Measurements from ENCODE around the gene HPCAL1.

Gene HPCAL1

DNA sequence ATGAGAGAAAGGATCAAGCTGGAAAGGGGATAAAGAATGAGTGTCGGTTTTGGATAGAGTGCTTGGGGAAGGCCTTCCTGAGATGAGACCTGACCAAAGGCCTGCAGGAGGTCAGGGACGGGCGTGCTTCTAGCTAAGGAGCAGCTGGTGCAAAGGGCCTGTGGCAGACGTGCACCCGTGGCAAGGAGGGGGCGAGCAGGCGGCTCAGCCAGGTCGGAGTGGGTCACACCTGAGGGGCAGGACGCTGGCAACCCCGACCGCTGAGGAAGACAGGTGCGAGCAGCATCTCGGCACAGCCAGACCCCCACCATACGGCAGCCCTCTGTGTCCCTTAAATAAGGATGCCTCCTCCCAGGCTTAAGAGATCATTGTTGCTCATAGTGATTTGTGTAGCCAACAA, 97.3 kb downstream of the HPCAL1 start:
- no peak overlapping the region for H3K9ac ChIP-seq (ENCODE audit: low read length)
- H3K18ac ChIP-seq (ENCODE audit: low read length): no peak overlapping the region
- H2AFZ ChIP-seq (ENCODE audit: insufficient read depth, low read length, poor library complexity): no peak overlapping the region
- no peak overlapping the region for H3K14ac ChIP-seq (ENCODE audit: low read length)
- no peak overlapping the region for H3K27ac ChIP-seq (ENCODE audit: low read depth, low read length)
- no peak overlapping the region for H3K4me2 ChIP-seq (ENCODE audit: low read length)
- no peak overlapping the region for H4K91ac ChIP-seq (ENCODE audit: low read depth, low read length)
- peaks cover 8% of the 10 kb centered on the region for H3K9me3 ChIP-seq (ENCODE audit: insufficient read depth, low read depth, low read length)
- no peak overlapping the region for H4K12ac ChIP-seq (ENCODE audit: low read depth, low read length)
- H3K4me3 ChIP-seq (ENCODE audit: low read depth, low read length): no peak overlapping the region
- H3K4ac ChIP-seq (ENCODE audit: low read depth, low read length): no peak overlapping the region
- H2BK120ac ChIP-seq (ENCODE audit: insufficient read depth, low read length, poor library complexity): no peak overlapping the region
- WGBS (ENCODE audit: extremely low coverage, insufficient coverage, insufficient read length): no CpG with 5 or more reads among the region's 14 CpGs
- H3K79me1 ChIP-seq (ENCODE audit: low read length): no peaks in the 10 kb centered on the region
- no peak overlapping the region for H2AK5ac ChIP-seq (ENCODE audit: low read length)
- DNase-seq: no peak
- H3K27me3 ChIP-seq (ENCODE audit: insufficient read depth, low read length): no peaks in the 10 kb centered on the region
- peaks cover 10 to 13% of the 10 kb centered on the region in 2 experiments for H3K36me3 ChIP-seq (ENCODE audit: control insufficient read depth in 1 of 2, insufficient read depth in 2 of 2, low read length in 2 of 2)
- H2BK5ac ChIP-seq (ENCODE audit: low read depth, low read length, poor library complexity): no peak overlapping the region
- no peak overlapping the region for H2BK12ac ChIP-seq (ENCODE audit: low read length)
- no peaks in the 10 kb centered on the region for H3K79me2 ChIP-seq (ENCODE audit: control insufficient read depth, insufficient read depth, low read length, poor library complexity)
- H3K23ac ChIP-seq (ENCODE audit: low read length): no peak overlapping the region
- H3K4me1 ChIP-seq (ENCODE audit: control insufficient read depth in 1 of 2, insufficient read depth in 2 of 2, low read length in 2 of 2): no peaks in the 10 kb centered on the region
- no peak overlapping the region for H4K8ac ChIP-seq (ENCODE audit: low read depth, low read length)

- no peak overlapping the region for H4K12ac ChIP-seq (ENCODE audit: low read depth, low read length)
- no peak overlapping the region for H3K4me3 ChIP-seq (ENCODE audit: low read depth, low read length)
- H3K4me1 ChIP-seq (ENCODE audit: control insufficient read depth in 1 of 2, insufficient read depth in 2 of 2, low read length in 2 of 2): peaks cover 0 to 1% of the 10 kb centered on the region in 2 experiments
- no peak overlapping the region for H4K91ac ChIP-seq (ENCODE audit: low read depth, low read length)
- no peak overlapping the region for H2BK12ac ChIP-seq (ENCODE audit: low read length)
- H2AK5ac ChIP-seq (ENCODE audit: low read length): no peak overlapping the region
- no peak overlapping the region for H4K8ac ChIP-seq (ENCODE audit: low read depth, low read length)
- no peak overlapping the region for H2BK5ac ChIP-seq (ENCODE audit: low read depth, low read length, poor library complexity)
- no peak overlapping the region for H3K18ac ChIP-seq (ENCODE audit: low read length)
- no peak overlapping the region for H3K23ac ChIP-seq (ENCODE audit: low read length)
- peaks cover 8% of the 10 kb centered on the region for H3K9me3 ChIP-seq (ENCODE audit: insufficient read depth, low read depth, low read length)
- H3K79me2 ChIP-seq (ENCODE audit: control insufficient read depth, insufficient read depth, low read length, poor library complexity): no peaks in the 10 kb centered on the region
- H3K4ac ChIP-seq (ENCODE audit: low read depth, low read length): no peak overlapping the region
- no peaks in the 10 kb centered on the region for H3K27me3 ChIP-seq (ENCODE audit: insufficient read depth, low read length)
- H2AFZ ChIP-seq (ENCODE audit: insufficient read depth, low read length, poor library complexity): no peak overlapping the region
- no peak overlapping the region for H2BK120ac ChIP-seq (ENCODE audit: insufficient read depth, low read length, poor library complexity)
- H3K27ac ChIP-seq (ENCODE audit: low read depth, low read length): no peak overlapping the region
- no peak overlapping the region for H3K9ac ChIP-seq (ENCODE audit: low read length)
- H3K79me1 ChIP-seq (ENCODE audit: low read length): no peaks in the 10 kb centered on the region
- peaks cover 10 to 13% of the 10 kb centered on the region in 2 experiments for H3K36me3 ChIP-seq (ENCODE audit: control insufficient read depth in 1 of 2, insufficient read depth in 2 of 2, low read length in 2 of 2)
- peak in 1 of 2 donors; percentile 32 for DNase-seq
- no peak overlapping the region for H3K4me2 ChIP-seq (ENCODE audit: low read length)
- WGBS (ENCODE audit: extremely low coverage, insufficient coverage, insufficient read length): no CpG with 5 or more reads among the region's 11 CpGs
- H3K14ac ChIP-seq (ENCODE audit: low read length): no peak overlapping the region
Observed at GRCh38 chr2:10400568-10400977, 97.9 kb downstream of the HPCAL1 start.

DNA sequence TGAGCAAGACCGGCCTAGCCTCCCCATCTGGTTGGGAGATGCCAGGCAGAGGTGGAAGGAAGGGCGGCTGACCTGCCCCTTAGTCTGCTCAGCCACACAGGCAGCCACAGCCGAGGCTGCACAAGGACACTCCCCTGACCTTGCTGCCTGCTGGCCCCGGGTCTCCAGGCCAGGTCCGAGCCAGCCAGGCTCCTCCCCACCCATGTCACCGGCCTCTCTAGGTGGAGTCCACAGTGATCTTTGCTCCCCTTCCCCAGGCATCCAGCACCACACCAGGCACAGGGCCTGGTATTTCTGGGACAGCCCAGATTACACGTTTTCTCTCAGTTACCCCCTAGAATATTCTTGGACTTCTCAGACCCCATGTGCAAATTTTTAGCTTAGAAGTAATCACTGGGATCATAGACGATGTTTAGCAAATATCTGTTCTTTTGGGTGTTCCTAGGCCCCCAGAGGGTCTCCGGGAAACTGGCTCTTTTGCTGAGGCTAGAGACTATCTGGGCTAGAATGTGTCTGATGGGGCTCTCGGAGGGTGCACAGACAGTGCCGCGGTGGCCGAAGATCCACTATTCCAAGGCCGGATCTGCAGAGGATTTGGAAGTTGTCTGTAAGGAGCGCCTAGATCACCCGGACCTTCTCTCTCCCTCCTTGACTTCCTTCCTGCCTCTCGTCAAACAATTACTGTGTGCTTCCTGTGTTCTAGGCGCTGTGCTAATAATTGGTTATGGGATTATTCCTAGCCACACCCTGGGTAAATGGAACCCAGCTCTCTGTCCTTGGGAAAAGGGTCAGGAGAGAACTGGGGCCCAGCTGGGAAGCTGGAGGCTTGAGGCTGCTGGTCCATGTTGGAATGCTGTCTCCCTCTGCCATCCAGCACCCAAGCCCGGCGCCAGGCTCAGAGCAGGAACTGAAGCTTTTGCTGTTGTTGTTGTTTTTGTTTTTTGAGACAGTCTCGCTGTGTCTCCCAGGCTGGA, 98.6 kb downstream of the HPCAL1 start:
- Histone ChIP-seq H3K36me3 (ENCODE audit: control insufficient read depth in 1 of 2, insufficient read depth in 2 of 2, low read length in 2 of 2) (peaks cover 10 to 13% of the 10 kb centered on the region in 2 experiments), H3K4ac (ENCODE audit: low read depth, low read length) (no peak overlapping the region), H3K9me3 (ENCODE audit: insufficient read depth, low read depth, low read length) (peaks cover 8% of the 10 kb centered on the region), H4K12ac (ENCODE audit: low read depth, low read length) (no peak overlapping the region), H2BK12ac (ENCODE audit: low read length) (no peak overlapping the region), H4K8ac (ENCODE audit: low read depth, low read length) (no peak overlapping the region), H3K18ac (ENCODE audit: low read length) (no peak overlapping the region), H3K27me3 (ENCODE audit: insufficient read depth, low read length) (no peaks in the 10 kb centered on the region), H2AK5ac (ENCODE audit: low read length) (no peak overlapping the region), H3K27ac (ENCODE audit: low read depth, low read length) (no peak overlapping the region), H3K14ac (ENCODE audit: low read length) (no peak overlapping the region), H2BK120ac (ENCODE audit: insufficient read depth, low read length, poor library complexity) (no peak overlapping the region), H3K79me1 (ENCODE audit: low read length) (no peaks in the 10 kb centered on the region), H4K91ac (ENCODE audit: low read depth, low read length) (no peak overlapping the region), H3K9ac (ENCODE audit: low read length) (no peak overlapping the region), H3K4me3 (ENCODE audit: low read depth, low read length) (no peak overlapping the region), H3K4me1 (ENCODE audit: control insufficient read depth in 1 of 2, insufficient read depth in 2 of 2, low read length in 2 of 2) (peaks cover 0 to 1% of the 10 kb centered on the region in 2 experiments), H2BK5ac (ENCODE audit: low read depth, low read length, poor library complexity) (no peak overlapping the region), H2AFZ (ENCODE audit: insufficient read depth, low read length, poor library complexity) (no peak overlapping the region), H3K23ac (ENCODE audit: low read length) (no peak overlapping the region), H3K4me2 (ENCODE audit: low read length) (no peak overlapping the region), H3K79me2 (ENCODE audit: control insufficient read depth, insufficient read depth, low read length, poor library complexity) (no peaks in the 10 kb centered on the region)
- no CpG with 5 or more reads among the region's 21 CpGs for WGBS (ENCODE audit: extremely low coverage, insufficient coverage, insufficient read length)
- no peak for DNase-seq

GRCh38 chr2:10402062-10402585, 99.4 kb downstream of the HPCAL1 start:
- H2BK120ac ChIP-seq (ENCODE audit: insufficient read depth, low read length, poor library complexity): no peak overlapping the region
- no peak overlapping the region for H3K4ac ChIP-seq (ENCODE audit: low read depth, low read length)
- no peak overlapping the region for H4K91ac ChIP-seq (ENCODE audit: low read depth, low read length)
- no peak overlapping the region for H3K9ac ChIP-seq (ENCODE audit: low read length)
- H3K27ac ChIP-seq (ENCODE audit: low read depth, low read length): no peak overlapping the region
- H3K4me3 ChIP-seq (ENCODE audit: low read depth, low read length): no peak overlapping the region
- no peak overlapping the region for H2AFZ ChIP-seq (ENCODE audit: insufficient read depth, low read length, poor library complexity)
- WGBS (ENCODE audit: extremely low coverage, insufficient coverage, insufficient read length): no CpG with 5 or more reads among the region's 14 CpGs
- H3K18ac ChIP-seq (ENCODE audit: low read length): no peak overlapping the region
- no peaks in the 10 kb centered on the region for H3K27me3 ChIP-seq (ENCODE audit: insufficient read depth, low read length)
- H2BK5ac ChIP-seq (ENCODE audit: low read depth, low read length, poor library complexity): no peak overlapping the region
- no peaks in the 10 kb centered on the region for H3K79me2 ChIP-seq (ENCODE audit: control insufficient read depth, insufficient read depth, low read length, poor library complexity)
- H3K9me3 ChIP-seq (ENCODE audit: insufficient read depth, low read depth, low read length): peaks cover 8% of the 10 kb centered on the region
- no peak overlapping the region for H4K12ac ChIP-seq (ENCODE audit: low read depth, low read length)
- no peak overlapping the region for H2AK5ac ChIP-seq (ENCODE audit: low read length)
- no peak overlapping the region for H3K14ac ChIP-seq (ENCODE audit: low read length)
- H4K8ac ChIP-seq (ENCODE audit: low read depth, low read length): no peak overlapping the region
- no peak overlapping the region for H2BK12ac ChIP-seq (ENCODE audit: low read length)
- H3K4me1 ChIP-seq (ENCODE audit: control insufficient read depth in 1 of 2, insufficient read depth in 2 of 2, low read length in 2 of 2): peaks cover 0 to 1% of the 10 kb centered on the region in 2 experiments
- H3K23ac ChIP-seq (ENCODE audit: low read length): no peak overlapping the region
- peaks cover 10 to 13% of the 10 kb centered on the region in 2 experiments for H3K36me3 ChIP-seq (ENCODE audit: control insufficient read depth in 1 of 2, insufficient read depth in 2 of 2, low read length in 2 of 2)
- no peak for DNase-seq
- H3K4me2 ChIP-seq (ENCODE audit: low read length): no peak overlapping the region
- no peaks in the 10 kb centered on the region for H3K79me1 ChIP-seq (ENCODE audit: low read length)
